A204.1 (cell line): ENCODE results near the gene NOPCHAP1.
A peak's percentile ranks its signal among the peaks of the same experiment; 100 is the strongest.

ENCODE experiments used
- FAIRE-seq: peaks from 2 replicates; lab custom pipeline; 2012; peaks lifted over from hg19 to GRCh38; lab: Jason Lieb, UNC

NOPCHAP1 gene

GRCh38 chr12:105024928-105025327, 38.8 kb downstream of the NOPCHAP1 start:
- FAIRE-seq: no peak

DNA sequence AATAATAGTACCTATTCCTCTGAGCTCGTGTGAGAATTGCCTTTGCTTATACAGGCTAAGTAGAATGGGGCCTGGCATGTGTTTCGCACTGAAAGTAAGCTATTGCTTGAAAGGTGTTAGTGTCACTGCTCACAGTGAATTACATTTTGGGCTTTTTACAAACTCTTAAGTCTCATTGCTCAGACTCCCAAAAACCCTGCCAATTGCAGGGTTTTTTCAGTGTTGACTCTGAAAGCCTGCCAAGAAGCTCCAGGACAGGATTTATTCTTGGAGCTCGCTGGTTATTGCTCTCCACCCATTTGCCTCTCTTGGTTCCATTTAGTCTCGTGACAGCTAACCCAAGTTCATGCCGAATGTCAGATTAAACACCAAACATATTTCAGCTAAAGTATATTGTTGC, 39.8 kb downstream of the NOPCHAP1 start:
- no peak for FAIRE-seq

GRCh38 chr12:105026411-105026810, 40.3 kb downstream of the NOPCHAP1 start:
- no peak for FAIRE-seq

GRCh38 chr12:105030820-105031807, 45.0 kb downstream of the NOPCHAP1 start:
- FAIRE-seq: peak; percentile 49

- no peak for FAIRE-seq
Observed at GRCh38 chr12:105032703-105033357, 46.7 kb downstream of the NOPCHAP1 start.

DNA sequence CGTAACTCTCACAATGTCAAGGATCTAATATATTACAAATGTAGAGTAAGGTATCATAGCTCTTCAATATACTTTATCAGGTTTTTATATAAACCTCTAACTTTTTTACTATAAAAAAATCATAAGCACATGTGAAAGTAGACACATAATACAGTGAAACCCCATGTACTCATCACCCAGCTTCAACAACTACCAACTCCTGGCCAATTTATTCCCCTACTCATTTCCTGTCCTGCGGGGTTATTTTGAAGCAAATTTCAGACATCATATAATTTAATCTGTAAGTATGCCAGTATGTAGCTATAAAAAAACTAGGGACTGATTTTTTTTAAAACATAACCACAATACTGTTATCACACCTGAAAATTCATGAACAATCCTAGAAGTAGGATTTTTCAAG, 47.7 kb downstream of the NOPCHAP1 start:
- no peak for FAIRE-seq
